Measurements from ENCODE around the gene ORAI3.

GRCh38 chr16:30925995-30926811 lies 22.7 kb upstream of the ORAI3 start:
- TF ChIP-seq GATA3 (IDR thresholded peaks at IDR 0.05; ENCODE audit: borderline replicate concordance) (no peak), CEBPB (IDR thresholded peaks at IDR 0.05) (no peak), CTCF (IDR thresholded peaks at IDR 0.05) (no peak), ELK1 (IDR thresholded peaks at IDR 0.05; ENCODE audit: low read depth, low read length) (no peak), EP300 (IDR thresholded peaks at IDR 0.05) (no peak), POLR2A (IDR thresholded peaks at IDR 0.05; ENCODE audit: low read length) (no peak), PBX3 (IDR thresholded peaks at IDR 0.05) (no peak)
